ENCODE results near the gene ACSBG1.
"Not testable (repeated sequence)": the region's sequence is repeated elsewhere in the genome, so short reads cannot be mapped to it uniquely, and the experiment has no call there.

Gene ACSBG1

GRCh38 chr15:78251136-78251535 lies 16.8 kb upstream of the ACSBG1 start:
- H3K27ac ChIP-seq = no peak overlapping the region
- DNase-seq (ENCODE audit: low read depth, low spot score) = no peak

- DNase-seq (ENCODE audit: low read depth, low spot score) = no peak
- no peak overlapping the region for H3K27ac ChIP-seq
These were observed 14.8 kb upstream of the ACSBG1 start for GRCh38 chr15:78249131-78249530.

GRCh38 chr15:78247911-78248310 lies 13.5 kb upstream of the ACSBG1 start:
- H3K27ac ChIP-seq = no peak overlapping the region
- DNase-seq (ENCODE audit: low read depth, low spot score) = no peak

- H3K27ac ChIP-seq; DNase-seq (ENCODE audit: low read depth, low spot score): not testable (repeated sequence)
These were observed 11.7 kb upstream of the ACSBG1 start for GRCh38 chr15:78245976-78246620.

- not testable (repeated sequence) for H3K27ac ChIP-seq; DNase-seq (ENCODE audit: low read depth, low spot score)
These were observed 11.0 kb upstream of the ACSBG1 start for GRCh38 chr15:78245392-78245791.

GRCh38 chr15:78244893-78245292 lies 10.5 kb upstream of the ACSBG1 start:
- no peak overlapping the region for H3K27ac ChIP-seq
- DNase-seq (ENCODE audit: low read depth, low spot score) = no peak

- H3K27ac ChIP-seq = no peak overlapping the region
- no peak for DNase-seq (ENCODE audit: low read depth, low spot score)
These were observed 9.7 kb upstream of the ACSBG1 start for GRCh38 chr15:78244101-78244500.

- DNase-seq (ENCODE audit: low read depth, low spot score) = no peak
- H3K27ac ChIP-seq = no peak overlapping the region
These were observed 9.2 kb upstream of the ACSBG1 start for GRCh38 chr15:78243491-78243941.

- no peak for DNase-seq (ENCODE audit: low read depth, low spot score)
- H3K27ac ChIP-seq = no peak overlapping the region
These were observed 8.7 kb upstream of the ACSBG1 start for GRCh38 chr15:78243058-78243457.

GRCh38 chr15:78242128-78242527 lies 7.8 kb upstream of the ACSBG1 start:
- H3K27ac ChIP-seq = no peak overlapping the region
- no peak for DNase-seq (ENCODE audit: low read depth, low spot score)

- H3K27ac ChIP-seq = no peak overlapping the region
- no peak for DNase-seq (ENCODE audit: low read depth, low spot score)
These were observed 6.7 kb upstream of the ACSBG1 start for GRCh38 chr15:78241017-78241416.

GRCh38 chr15:78239811-78240210 lies 5.4 kb upstream of the ACSBG1 start:
- no peak for DNase-seq (ENCODE audit: low read depth, low spot score)
- H3K27ac ChIP-seq = no peak overlapping the region

GRCh38 chr15:78237146-78237545 lies 2.8 kb upstream of the ACSBG1 start:
- no peak overlapping the region for H3K27ac ChIP-seq

GRCh38 chr15:78236491-78236890 lies 2.1 kb upstream of the ACSBG1 start:
- H3K27ac ChIP-seq = no peak overlapping the region
- DNase-seq (ENCODE audit: low read depth, low spot score) = no peak

More at GRCh38 chr15:78237146-78237545, 2.8 kb upstream of the ACSBG1 start:
- no peak for DNase-seq (ENCODE audit: low read depth, low spot score)

GRCh38 chr15:78233496-78233895 lies 869 bp downstream of the ACSBG1 start:
- H3K27ac ChIP-seq = no peak overlapping the region
- DNase-seq (ENCODE audit: low read depth, low spot score) = no peak

GRCh38 chr15:78232951-78233350 lies 1.4 kb downstream of the ACSBG1 start:
- no peak for DNase-seq (ENCODE audit: low read depth, low spot score)
- no peak overlapping the region for H3K27ac ChIP-seq

GRCh38 chr15:78229431-78230406 lies 4.6 kb downstream of the ACSBG1 start:
- no peak for DNase-seq (ENCODE audit: low read depth, low spot score)
- H3K27ac ChIP-seq = no peak overlapping the region

- no peak for DNase-seq (ENCODE audit: low read depth, low spot score)
- no peak overlapping the region for H3K27ac ChIP-seq
These were observed 5.9 kb downstream of the ACSBG1 start for GRCh38 chr15:78228356-78228996.

- no peak for DNase-seq (ENCODE audit: low read depth, low spot score)
- no peak overlapping the region for H3K27ac ChIP-seq
These were observed 8.4 kb downstream of the ACSBG1 start for GRCh38 chr15:78225783-78226541.

GRCh38 chr15:78224023-78224411 lies 10.3 kb downstream of the ACSBG1 start:
- no peak overlapping the region for H3K27ac ChIP-seq
- no peak for DNase-seq (ENCODE audit: low read depth, low spot score)

All from epithelial cell of prostate (primary cell).